ENCODE data around the gene C17orf58. TPM values are rescaled to one million over a fixed set of nuclear protein-coding genes. Genes with fewer than 3 reads are reported as not detected.
A peak's percentile ranks its signal among the peaks of the same experiment; 100 is the strongest.
"Not testable (repeated sequence)": the region's sequence is repeated elsewhere in the genome, so short reads cannot be mapped to it uniquely, and the experiment has no call there.

The C17orf58 gene
- polyA plus RNA-seq, 2 of the 4 experiments (the other 2 are of a cell fraction) = 11.2 to 20.0 TPM

- ChIA-PET POLR2A (no interaction called here), CTCF (interaction anchor here (1.0 kb wide), 1 partner anchor 25 kb away, joined by 3 read pairs; no protein-coding TSS in a partner anchor)
- Histone ChIP-seq H3K9me3 (no peaks in the 10 kb centered on the region), H3K4me2 (no peak overlapping the region), H3K4me3 (no peak overlapping the region), H3K4me1 (peaks cover 8% of the 10 kb centered on the region; the same call in 2 of the 3 replicates), H3K27ac (no peak overlapping the region)
- TF ChIP-seq EP300 (IDR thresholded peaks at IDR 0.05) (no peak), POLR2AphosphoS2 (conservative IDR thresholded peaks at IDR 0.05; ENCODE audit: low read length) (no peak), RCOR1 (IDR thresholded peaks at IDR 0.05; ENCODE audit: low read depth, low read length) (no peak), BHLHE40 (IDR thresholded peaks at IDR 0.05; ENCODE audit: low read depth, low read length) (no peak), EHF (CRISPR knock-in tag; IDR thresholded peaks at IDR 0.05) (no peak), ESRRA (IDR thresholded peaks at IDR 0.05; ENCODE audit: borderline replicate concordance, low read length) (no peak), HDAC2 (IDR thresholded peaks at IDR 0.05) (no peak)
- DNase-seq (ENCODE audit: low read depth in 1 of 2, low spot score in 1 of 2) (no peak), ATAC-seq (no peak), FAIRE-seq (peak; percentile 36)
- 81% methylated on average over 8 of the region's 8 CpGs for WGBS (ENCODE audit: missing lambda C conversion rate)
Observed at GRCh38 chr17:67982686-67983382, 13.4 kb downstream of the C17orf58 start.

GRCh38 chr17:67982034-67982640, 14.1 kb downstream of the C17orf58 start:
- no peak for FAIRE-seq
- TF ChIP-seq REST (IDR thresholded peaks at IDR 0.05) (no peak), HMGXB4 (CRISPR knock-in tag; IDR thresholded peaks at IDR 0.05; ENCODE audit: borderline replicate concordance) (no peak), ZFP36 (IDR thresholded peaks at IDR 0.05; ENCODE audit: borderline replicate concordance, partially characterized antibody) (no peak), HOXB5 (CRISPR knock-in tag; IDR thresholded peaks at IDR 0.05) (no peak), NFE2L2 (conservative IDR thresholded peaks at IDR 0.05; ENCODE audit: low read length) (no peak), SREBF2 (IDR thresholded peaks at IDR 0.05) (no peak), HES2 (IDR thresholded peaks at IDR 0.05) (no peak), JUNB (IDR thresholded peaks at IDR 0.05) (no peak), BCL3 (IDR thresholded peaks at IDR 0.05) (no peak), HDAC2 (IDR thresholded peaks at IDR 0.05) (no peak), EP300 (IDR thresholded peaks at IDR 0.05) (no peak), HOXA7 (CRISPR knock-in tag; IDR thresholded peaks at IDR 0.05) (no peak), FOSB (CRISPR knock-in tag; IDR thresholded peaks at IDR 0.05) (no peak), KDM1A (IDR thresholded peaks at IDR 0.05; ENCODE audit: low read depth) (no peak), CBX8 (IDR thresholded peaks at IDR 0.05) (no peak)
- no peak overlapping the region for H3K4me2 ChIP-seq
- ChIA-PET CTCF (interaction anchor here (1.0 kb wide), 1 partner anchor 24 kb away, joined by 3 read pairs; no protein-coding TSS in a partner anchor), POLR2A (no interaction called here)
- no peak overlapping the region for H3K4me3 ChIP-seq
- H3K9me3 ChIP-seq = no peaks in the 10 kb centered on the region
- no peak for DNase-seq (ENCODE audit: low read depth in 1 of 2, low spot score in 1 of 2)
- ATAC-seq = no peak
- H3K27ac ChIP-seq = no peak overlapping the region
- peaks cover 8% of the 10 kb centered on the region; the same call in 2 of the 3 replicates for H3K4me1 ChIP-seq
- 88% methylated on average over 9 of the region's 9 CpGs for WGBS (ENCODE audit: missing lambda C conversion rate)

- FAIRE-seq; H3K4me3 ChIP-seq; H3K9me3 ChIP-seq; H3K4me2 ChIP-seq; H3K4me1 ChIP-seq; POLR2A ChIA-PET; H3K27ac ChIP-seq; DNase-seq (ENCODE audit: low read depth in 1 of 2, low spot score in 1 of 2): not testable (repeated sequence)
- CTCF ChIA-PET = interaction anchor here (1.0 to 1.7 kb wide), 2 partner anchors 18 to 31 kb away, joined by 3 to 4 read pairs; no protein-coding TSS in a partner anchor
- ATAC-seq = peak in 1 of 2 experiments; percentile 17; a peak in 1 of 6 replicates
- WGBS (ENCODE audit: missing lambda C conversion rate) = 54% methylated on average over 3 of the region's 3 CpGs
Observed at GRCh38 chr17:67980883-67981282, 15.4 kb downstream of the C17orf58 start.
